HG03066 (cell line): ENCODE data around the gene PLCB1.
"Not testable (repeated sequence)": the region's sequence is repeated elsewhere in the genome, so short reads cannot be mapped to it uniquely, and the experiment has no call there.

Source experiments
- ATAC-seq: cut with Tn5 transposase; IDR thresholded peaks from one replicate; pipeline ENCODE4 v1.9.1; 2021; ENCODE audit warnings: low read depth; ENCODE audit not compliant: unreplicated experiment

PLCB1 gene

DNA sequence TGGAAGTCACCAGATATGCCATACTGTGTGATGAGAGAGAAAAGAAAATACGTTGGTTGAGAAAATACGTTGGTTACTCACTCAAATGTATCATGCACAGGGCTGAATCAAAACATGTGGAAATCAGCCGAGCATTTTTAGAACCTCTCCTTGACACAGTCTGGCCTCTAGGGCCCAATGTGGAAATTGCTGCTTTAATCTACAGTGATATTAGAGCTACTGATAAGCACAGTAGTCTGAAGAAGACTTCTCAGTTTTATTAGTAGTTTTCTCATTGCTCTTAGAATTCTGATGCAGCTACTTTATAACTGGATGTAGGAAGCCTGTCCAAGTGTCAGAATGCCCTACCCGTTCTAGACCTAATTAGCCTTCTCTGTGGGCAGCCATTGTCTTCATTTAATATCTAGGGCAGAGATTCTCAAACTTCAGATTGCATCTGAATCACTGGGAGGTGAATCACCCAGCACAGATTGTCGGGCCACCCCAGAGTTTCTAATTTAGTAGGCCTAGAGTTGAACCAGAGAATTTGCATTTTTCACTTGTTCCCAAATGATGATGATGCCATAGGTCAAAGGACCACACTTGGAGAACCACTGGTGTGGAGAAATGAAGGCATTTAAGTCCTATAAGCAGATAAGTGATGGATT is 229.1 kb downstream of the PLCB1 start:
- ATAC-seq = no peak

DNA sequence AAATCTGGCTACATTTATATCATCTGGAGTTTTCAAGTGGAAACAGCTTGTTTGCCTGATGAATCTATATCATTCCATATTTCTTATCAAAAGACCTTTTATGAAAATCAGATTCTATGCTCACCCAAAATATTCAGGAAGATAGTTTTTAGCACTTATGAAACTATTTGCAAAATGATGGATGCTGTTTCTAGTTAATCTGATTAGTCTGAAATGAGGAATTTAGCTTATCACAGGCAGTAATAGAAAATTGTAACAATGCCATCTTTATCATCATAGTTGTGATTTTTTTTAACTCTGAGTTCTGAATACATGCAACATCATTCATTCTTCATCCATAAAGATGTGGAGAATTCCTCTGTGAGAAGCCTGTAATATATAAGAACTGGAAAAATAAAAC is 229.7 kb downstream of the PLCB1 start:
- ATAC-seq = no peak

DNA sequence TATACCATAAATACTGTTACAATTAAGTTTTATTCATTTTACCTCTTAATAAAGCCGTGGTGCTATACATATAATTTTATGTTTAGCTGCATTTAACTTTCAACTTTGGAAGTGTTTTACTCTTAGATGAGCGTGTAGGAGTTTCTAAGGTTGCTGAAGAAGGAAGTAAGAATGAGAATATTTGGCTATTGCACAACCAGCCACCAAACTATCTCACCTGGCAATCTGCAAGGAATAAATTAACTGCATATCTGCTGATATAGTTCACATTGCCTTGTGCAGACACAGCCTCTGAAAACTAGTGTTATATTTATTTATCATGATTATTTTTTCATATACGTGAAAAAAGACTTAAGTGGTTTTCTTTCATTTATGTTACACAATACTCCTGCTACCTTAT is 230.4 kb downstream of the PLCB1 start:
- ATAC-seq = no peak

DNA sequence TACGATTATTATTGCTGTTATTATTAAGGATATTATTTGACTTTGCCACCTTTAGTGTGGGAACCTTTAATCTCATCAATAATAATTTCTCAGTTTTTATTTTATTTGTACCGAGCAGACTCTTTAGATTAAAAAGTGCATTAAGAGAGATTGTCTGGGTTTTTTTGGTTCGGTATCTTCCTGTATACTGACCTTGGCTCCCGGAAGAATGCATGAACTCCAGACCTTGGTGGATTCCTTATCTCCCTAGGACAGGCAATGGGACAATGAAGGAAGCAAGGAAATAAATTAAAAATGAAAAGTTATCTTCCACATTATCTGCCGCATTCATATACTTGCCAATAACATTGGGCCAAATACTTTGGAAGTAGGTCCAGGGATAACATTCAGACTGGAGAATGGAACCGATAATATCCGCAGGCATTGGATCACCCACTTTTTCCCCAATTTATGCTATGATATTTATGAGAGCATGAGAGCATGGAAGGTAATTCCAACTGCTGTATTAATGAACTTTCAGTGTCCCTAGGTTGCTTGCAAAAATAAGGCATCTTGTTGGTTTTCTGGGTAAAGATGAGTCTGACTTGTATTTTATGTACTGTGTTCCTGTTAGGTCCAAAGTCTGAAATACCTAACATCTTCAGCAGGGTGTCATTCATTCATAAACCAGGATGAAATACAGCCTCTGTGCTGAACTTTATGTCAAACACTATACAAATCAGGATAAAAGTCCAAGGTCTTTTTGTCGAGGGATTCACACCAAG is 232.1 kb downstream of the PLCB1 start:
- no peak for ATAC-seq

DNA sequence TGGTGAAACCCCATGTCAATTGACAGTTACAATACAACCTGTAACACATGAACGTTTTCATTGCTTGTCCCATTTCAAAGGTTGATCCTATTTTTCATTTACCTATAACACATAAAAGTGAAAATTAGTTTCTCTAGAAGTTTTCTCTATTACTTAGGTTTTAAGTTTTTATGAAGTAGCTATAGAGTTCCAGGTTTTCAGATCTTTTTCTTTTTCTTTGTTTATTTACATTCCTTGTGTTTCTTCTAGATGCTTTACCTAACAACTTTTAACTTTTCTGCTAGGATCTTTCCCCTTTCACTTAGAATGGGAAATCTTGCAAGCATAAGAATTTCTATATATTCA is 232.6 kb downstream of the PLCB1 start:
- ATAC-seq = no peak

DNA sequence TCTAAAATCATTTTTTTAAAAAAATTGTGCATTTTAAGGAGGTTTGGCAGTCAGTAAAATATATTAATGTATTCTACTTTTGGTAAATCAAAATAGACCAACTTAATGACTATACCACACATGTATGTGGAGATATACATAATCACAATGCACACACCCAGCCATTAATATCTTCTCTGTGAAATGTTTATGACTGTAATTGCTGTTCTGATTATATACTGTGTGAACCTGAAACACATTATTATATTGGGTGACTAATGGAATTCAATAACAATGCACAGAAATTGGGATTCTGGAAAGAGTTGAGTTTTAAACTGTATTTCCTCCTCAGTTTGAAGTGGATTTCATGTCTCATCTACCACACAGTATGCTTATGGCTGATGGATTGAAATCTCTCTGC is 233.6 kb downstream of the PLCB1 start:
- ATAC-seq = no peak

DNA sequence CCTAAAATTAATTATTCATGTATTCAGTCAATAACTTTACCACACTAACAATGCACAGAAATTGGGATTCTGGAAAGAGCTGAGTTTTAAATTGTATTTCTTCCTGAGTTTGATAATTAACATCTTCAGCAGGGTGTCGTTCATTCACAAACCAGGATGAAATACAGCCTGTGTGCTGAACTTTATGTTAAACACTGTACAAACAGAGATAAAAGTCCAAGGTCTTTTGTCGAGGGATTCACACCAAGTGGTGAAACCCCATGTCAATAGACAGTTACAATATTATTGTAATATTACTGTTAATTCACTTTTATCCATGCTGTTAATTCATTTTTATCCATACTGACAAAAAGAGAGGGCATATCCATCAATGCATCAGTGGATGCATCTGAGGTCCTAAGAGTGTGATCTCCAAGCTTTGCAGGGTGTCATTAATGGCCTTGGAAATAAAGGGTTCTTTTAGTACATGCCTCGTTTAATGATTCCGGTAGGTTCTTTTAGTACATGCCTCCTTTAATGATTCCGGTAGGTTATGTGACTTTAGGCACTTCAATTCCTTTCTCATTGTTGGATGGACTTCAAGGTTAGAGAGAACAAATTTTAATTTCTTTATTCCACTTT is 234.3 kb downstream of the PLCB1 start:
- no peak for ATAC-seq

DNA sequence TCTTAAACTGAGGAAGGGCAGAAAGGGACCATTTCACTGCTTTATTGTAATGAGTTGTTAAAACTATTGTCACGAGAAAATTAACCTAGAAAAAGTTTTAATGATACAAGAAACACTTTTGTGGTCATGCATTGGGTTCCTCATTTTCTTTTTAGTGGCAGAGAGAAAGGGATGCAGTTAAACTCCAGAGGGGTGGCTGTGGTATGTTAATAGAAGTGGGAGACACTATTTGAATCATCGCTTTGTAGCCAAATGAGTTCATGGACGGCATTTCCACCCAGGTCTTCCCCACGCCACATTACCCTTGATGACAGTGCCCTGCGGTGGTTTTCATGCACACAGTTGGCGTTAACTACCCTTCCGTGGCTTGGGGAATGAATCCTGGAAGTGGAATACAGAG is 235.6 kb downstream of the PLCB1 start:
- no peak for ATAC-seq

DNA sequence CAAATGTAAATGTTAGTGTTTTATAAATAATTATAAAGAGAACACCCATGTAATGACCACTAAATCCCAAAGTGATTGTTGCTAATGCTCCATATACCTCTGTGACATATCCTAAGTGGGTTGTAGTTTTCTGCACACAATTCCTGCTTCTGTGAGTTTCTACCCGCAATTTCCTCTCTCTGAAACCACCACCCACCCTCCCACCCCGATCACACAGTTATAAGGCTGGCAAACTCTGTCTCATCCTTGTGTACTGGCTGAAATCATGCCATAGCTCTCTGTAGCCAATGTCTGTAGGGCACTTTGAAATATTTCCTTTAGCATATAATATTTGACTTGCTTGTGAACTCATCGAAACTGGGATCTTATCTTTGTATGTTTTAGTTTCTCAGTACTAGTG is 236.6 kb downstream of the PLCB1 start:
- ATAC-seq = no peak

DNA sequence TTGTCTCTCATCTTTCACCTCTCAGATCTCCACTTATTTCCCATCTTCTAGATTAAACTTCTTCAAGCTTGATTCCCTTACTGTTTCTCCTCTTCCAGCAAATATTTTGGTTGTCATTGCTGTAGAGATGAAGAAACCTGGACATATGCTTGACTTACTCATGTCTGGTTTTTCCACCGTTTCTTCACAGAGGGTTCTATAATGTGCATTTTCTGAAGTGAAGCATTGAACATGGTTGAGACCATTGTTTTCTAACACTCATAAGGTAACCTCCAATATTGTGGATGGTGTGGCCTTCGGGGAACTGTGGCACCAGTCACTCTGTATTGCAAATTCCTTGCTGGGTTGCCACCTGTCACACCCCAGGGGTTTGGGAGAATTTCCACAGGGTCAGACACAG is 237.2 kb downstream of the PLCB1 start:
- ATAC-seq = no peak

DNA sequence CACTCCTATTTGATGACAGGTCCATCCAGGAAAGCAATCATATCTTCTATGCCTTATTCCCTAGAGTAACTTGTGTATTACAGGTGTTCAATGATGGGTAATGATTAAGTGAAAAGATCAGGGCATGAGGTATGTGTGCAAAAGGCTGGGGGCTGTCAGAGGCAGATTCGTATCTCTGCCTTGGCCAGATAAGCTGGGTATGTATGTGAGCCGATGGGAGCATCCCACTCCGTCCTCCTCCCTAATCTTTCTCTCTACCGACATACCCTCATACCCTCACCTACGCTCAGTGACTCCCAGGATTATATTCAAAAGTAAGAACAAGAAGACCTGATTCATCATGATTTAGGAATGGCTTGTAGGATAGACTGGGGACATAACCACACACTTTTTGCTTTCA is 238.7 kb downstream of the PLCB1 start:
- ATAC-seq = no peak

DNA sequence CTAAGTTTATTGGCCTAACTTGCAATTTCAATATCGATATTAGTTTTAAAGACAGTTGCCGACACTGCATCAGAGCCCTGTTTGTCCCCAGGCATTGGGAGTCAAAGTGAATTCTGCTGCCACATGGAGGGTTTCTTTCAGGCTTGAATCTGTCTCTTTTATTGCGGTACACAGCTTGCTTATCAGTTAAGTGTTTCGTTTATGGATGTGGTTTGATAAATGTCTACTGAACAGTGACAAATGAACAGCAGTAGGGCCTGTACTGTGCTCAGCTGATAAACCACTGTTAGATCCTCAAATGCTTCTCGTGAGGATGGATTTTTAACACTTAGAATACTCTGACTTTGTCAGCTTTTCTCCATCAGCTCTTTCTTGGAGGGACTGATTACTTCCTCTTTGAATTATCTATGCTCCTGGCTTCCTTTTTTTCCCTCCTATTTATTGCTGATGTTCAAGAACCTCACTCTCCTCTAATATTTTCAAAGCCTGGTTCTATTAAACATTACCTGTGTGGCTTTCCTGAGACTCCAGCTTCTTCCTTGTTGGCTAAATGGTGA is 240.8 kb downstream of the PLCB1 start:
- no peak for ATAC-seq

DNA sequence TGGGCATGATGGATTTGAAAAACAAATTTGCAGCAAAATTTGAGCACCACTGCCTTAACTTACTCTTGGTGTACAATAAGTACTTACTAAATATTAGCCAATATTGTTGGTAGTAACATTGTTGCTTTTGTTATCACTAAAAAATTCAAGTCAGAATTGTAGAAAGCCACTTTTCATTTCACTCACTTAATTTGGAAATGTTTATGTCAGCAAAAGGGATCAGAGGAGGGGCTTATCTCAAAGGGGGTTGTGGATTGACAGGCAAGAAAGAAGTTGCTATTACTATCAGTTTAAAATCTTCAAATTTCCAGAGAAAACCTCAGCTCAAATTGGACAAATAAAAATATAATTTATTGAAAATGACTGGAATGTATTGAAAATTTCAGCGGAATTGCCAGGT is 241.5 kb downstream of the PLCB1 start:
- no peak for ATAC-seq

DNA sequence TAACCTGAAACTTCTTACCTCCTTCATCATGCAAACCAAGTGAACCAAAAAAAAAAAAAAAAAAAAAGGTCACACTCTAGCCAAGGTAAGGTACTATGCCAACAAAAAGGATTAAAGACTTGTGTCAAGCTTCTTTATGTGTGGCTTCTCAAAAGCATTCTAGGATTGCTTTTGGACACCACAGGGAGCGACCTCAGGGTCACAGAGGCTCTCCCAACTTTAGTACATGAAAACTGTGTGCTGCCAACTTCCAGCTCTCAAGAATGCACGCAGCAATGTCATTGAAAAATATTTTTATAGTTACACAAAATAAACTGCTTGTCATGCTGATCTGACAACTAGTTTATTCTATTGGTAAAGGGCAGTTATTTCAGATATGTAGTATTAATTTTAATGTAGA is 243.8 kb downstream of the PLCB1 start:
- ATAC-seq = no peak

DNA sequence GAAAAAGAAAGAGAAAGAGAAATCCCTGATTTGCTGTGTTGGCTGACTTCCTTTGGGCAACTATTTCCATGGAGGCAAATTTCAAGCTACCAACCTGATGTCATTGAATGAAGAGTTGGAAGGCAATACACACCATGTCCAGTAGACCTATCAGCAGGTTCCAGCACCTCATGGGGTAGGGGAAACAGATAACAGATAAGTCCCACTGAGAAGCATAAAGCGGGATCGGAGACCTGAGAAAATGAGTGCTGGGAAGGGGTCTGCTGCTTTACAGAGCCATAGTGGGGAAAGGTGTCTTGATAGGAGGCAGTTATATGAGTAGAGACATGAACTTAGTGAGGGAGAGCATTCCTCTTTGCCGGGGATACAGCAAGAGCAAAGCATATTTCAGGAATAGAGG is 244.9 kb downstream of the PLCB1 start:
- no peak for ATAC-seq

DNA sequence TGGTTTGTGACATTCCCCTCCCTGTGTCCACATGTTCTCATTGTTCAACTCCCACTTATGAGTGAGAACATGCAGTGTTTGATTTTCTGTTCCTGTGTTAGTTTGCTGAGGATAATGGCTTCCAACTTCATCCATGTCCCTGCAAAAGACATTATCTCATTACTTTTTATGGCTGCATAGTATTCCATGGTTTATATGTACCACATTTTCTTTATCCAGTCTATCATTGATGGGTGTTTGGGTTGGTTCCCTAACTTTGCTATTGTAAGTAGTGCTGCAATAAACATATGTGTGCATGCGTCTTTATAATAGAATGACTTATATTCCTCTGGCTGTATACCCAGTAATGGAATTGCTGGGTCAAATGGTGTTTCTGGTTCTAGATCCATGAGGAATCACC is 247.1 kb downstream of the PLCB1 start:
- ATAC-seq = not testable (repeated sequence)

DNA sequence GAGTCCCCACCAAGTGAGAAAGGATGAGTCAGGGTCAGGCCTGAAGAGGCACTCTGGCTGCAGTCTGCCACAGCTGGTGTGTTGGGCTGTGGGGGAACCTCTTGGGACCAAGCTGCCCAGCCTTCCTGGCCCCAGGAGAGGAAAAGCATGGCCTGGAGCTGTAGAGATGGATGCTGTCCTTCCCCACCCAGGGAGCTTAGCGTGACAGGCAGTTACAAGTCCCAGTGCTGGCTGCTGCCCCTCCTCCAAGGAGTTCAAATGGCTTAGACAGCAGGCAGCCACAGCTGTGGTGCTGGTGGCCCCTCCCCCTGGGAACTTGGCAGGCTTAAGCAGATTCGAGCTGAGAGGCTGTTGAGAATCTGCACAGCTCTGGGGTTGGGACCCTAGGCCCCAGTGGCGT is 253.2 kb downstream of the PLCB1 start:
- ATAC-seq = no peak

DNA sequence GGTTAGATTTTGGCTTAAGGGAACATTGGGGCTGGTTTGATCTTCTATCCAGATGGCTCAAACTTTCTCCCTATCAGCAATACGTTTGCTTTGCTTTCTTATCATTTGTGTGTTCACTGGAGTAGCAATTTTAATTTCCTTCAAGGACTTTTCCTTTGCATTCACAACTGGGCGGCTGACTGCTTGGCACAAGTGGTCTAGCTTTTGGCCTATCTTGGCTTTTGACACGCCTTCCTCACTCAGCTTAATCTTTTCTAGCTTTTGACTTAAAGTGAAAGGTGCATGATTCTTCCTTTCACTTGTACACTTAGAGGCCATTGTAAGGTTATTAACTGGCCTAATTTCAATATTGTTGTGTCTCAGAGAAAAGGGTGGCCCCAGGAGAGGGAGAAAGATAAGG is 254.9 kb downstream of the PLCB1 start:
- ATAC-seq = no peak

DNA sequence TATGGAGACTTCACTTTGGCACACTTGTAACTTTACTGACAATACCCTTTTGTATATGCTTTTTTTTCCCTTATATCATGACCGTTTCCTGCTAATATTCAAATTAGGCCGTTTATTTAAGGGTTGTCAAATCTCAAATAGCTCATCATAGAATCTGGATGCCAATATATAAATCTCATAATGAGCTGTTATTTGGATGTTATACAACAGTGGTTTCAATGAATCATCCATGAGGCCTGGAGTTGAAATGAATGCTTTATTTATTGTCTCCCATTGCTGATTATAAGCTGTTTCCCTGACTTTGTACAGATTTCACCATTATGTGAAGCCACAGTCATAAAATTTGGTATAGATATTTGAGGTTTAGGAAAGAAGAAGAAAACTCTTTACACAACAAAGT is 256.1 kb downstream of the PLCB1 start:
- ATAC-seq = no peak

DNA sequence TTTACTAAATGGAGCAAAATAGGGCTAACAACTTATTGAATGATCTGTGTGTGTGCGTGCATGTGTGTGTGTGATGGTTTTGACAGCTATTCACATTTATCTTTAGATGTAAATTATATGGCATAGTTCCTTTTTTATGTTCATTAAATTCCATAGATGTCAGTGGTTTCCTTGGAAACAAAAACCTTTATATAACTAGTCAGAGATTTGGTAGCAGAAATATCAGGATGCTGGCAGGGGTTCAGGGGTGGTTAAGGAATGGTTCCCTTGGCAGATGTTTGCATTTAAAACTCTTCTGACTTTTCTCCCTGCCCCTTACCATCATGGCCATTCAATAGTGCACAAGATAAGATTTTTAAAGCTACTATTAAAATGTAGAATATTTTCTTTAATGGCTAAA is 256.6 kb downstream of the PLCB1 start:
- no peak for ATAC-seq

DNA sequence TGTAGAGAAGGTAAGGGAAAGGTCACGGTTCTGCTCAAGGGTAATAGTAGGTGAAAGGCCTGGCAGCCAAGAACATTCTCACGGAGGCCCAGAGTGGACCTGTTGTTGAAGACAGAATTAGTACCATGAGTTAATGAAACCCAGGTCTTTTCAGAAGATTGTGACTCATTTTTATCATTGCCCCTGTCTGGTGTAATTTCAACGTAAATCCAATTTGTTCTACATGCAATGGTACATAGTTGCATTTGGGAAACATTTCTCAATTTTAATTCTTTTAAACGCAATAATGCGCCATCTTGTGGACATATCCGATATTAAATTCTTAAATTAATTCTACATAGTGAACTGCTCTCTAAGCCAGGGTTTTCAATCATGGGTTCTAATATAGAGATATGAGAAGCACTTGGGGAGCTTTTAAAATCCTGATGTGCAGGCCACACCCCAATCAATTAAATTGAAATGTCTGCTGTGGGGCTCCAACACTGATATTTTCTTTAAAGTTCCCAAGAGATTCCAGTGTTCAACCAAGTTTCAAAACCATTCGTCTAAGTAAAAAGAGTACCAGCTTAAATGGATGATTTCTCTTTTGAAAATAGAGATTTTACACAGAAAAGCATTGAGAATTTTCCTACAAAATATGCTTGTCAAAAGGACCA is 257.4 kb downstream of the PLCB1 start:
- no peak for ATAC-seq
